OCI-LY3 (cell line): Measurements from ENCODE around the gene TSPY9.
"Not testable (repeated sequence)": the region's sequence is repeated elsewhere in the genome, so short reads cannot be mapped to it uniquely, and the experiment has no call there.

Experiments
- H2AFZ ChIP-seq: fragments of 200-600, 300-600 bp; shearing (Covaris generic); 2 replicates; pipeline ENCODE4 v1.6.0; 2014; ENCODE audit warnings: antibody characterized with exemption, low read depth, low read length
- H3K27ac ChIP-seq: fragments of 200-600, 300-600 bp; sonication (generic); 2 replicates; pipeline ENCODE4 v1.5.1; 2014; ENCODE audit warnings: mild to moderate bottlenecking, low read length, moderate library complexity, mixed read lengths
- H3K27me3 ChIP-seq: fragments of 200-600, 300-600 bp; sonication (generic); 2 replicates; pipeline ENCODE4 v1.6.1; 2014; ENCODE audit warnings: low read depth, low read length, mixed read lengths
- H3K36me3 ChIP-seq: fragments of 200-600, 300-600 bp; sonication (generic); replicated peaks from 2 replicates; pipeline ENCODE3; 2014; ENCODE audit warnings: low read depth, low read length, mixed read lengths
- H3K4me1 ChIP-seq: fragments of 300-600, 200-600 bp; sonication (generic); 2 replicates; pipeline ENCODE4 v1.6.1; 2014; ENCODE audit warnings: low read length, mixed read lengths
- H3K4me2 ChIP-seq: fragments of 200-600, 300-600 bp; sonication (generic); 2 replicates; pipeline ENCODE4 v1.6.1; 2014; ENCODE audit warnings: low read length, mixed read lengths
- H3K4me3 ChIP-seq: fragments of 300-600, 200-600 bp; sonication (generic); 2 replicates; pipeline ENCODE4 v1.5.1; 2014; ENCODE audit warnings: antibody characterized with exemption, mild to moderate bottlenecking, low read length, moderate library complexity
- H3K79me2 ChIP-seq: fragments of 300-600, 200-600 bp; shearing (Covaris generic); 2 replicates; pipeline ENCODE4 v1.6.1; 2014; ENCODE audit warnings: mild to moderate bottlenecking, low read length, mixed read lengths
- H3K9ac ChIP-seq: fragments of 300-600, 200-600 bp; shearing (Covaris generic); 2 replicates; pipeline ENCODE4 v1.6.0; 2014; ENCODE audit warnings: mild to moderate bottlenecking, low read length, moderate library complexity
- H3K9me3 ChIP-seq: fragments of 200-600, 300-600 bp; shearing (Covaris generic); 2 replicates; pipeline ENCODE4 v1.6.1; 2014; ENCODE audit warnings: low read length, mixed read lengths; ENCODE audit not compliant: insufficient read depth
- H4K20me1 ChIP-seq: fragments of 200-600, 300-600 bp; sonication (generic); 2 replicates; pipeline ENCODE4 v1.6.1; 2016; ENCODE audit warnings: low read length, mixed read lengths; ENCODE audit not compliant: insufficient read depth

The TSPY9 gene

DNA sequence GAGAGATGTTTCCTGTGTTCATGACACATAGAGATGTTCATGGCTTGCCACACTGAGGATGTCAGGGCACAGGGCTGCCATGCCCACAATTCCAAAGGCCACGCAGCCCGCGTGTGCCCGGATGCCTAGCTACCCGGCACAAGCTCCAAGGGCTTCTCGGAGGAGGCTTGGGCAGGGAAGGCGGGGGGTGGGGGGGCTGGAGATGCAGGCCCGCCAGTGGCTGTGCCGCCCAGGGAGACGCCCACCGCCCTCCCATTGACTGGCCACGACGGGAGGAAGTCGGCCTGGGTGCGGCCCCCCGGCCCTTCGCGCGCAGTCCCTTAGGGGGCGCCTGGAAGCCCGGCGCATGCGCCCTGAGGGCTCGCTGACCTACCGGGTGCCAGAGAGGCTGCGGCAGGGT is at the start of gene TSPY9:
Gene TSPY9 (plus strand): TSS at position 301 of the 400 bp plus-strand sequence. CDS start 46 bp downstream, at position 347.
- H3K9me3 ChIP-seq, H3K4me1 ChIP-seq, H3K27ac ChIP-seq, H3K9ac ChIP-seq, H2AFZ ChIP-seq, H3K36me3 ChIP-seq, H3K4me3 ChIP-seq, H4K20me1 ChIP-seq, H3K4me2 ChIP-seq, H3K27me3 ChIP-seq, H3K79me2 ChIP-seq: not testable (repeated sequence)

DNA sequence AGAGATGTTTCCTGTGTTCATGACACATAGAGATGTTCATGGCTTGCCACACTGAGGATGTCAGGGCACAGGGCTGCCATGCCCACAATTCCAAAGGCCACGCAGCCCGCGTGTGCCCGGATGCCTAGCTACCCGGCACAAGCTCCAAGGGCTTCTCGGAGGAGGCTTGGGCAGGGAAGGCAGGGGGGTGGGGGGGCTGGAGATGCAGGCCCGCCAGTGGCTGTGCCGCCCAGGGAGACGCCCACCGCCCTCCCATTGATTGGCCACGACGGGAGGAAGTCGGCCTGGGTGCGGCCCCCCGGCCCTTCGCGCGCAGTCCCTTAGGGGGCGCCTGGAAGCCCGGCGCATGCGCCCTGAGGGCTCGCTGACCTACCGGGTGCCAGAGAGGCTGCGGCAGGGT is 20.4 kb upstream of the TSPY9 start, which contains the start of gene TSPY1:
Gene TSPY1 (plus strand): TSS at position 301 of the 400 bp plus-strand sequence. CDS start 46 bp downstream, at position 347.
- H3K4me1 ChIP-seq, H3K79me2 ChIP-seq, H3K27ac ChIP-seq, H2AFZ ChIP-seq, H3K4me2 ChIP-seq, H3K27me3 ChIP-seq, H3K36me3 ChIP-seq, H4K20me1 ChIP-seq, H3K9me3 ChIP-seq, H3K4me3 ChIP-seq, H3K9ac ChIP-seq: not testable (repeated sequence)

DNA sequence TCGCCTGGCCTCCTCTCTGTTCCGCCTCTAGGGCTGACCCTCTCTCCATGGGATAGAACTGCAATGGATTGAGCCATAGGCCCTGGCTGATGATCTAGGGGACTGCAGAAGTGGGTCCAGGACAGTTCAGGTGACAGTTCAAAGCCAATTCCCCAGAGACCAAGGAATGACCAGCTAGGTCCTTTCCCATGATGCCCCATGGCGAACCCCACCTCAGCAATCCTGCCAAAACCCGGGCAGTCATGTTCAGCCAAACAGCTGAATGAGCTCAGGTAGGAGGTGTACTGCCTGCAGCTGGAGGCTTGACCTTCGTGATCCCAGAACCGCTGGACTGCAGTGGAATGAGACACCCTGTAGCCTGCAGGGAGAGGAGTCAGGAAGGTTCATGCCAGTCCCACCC is 17.3 kb downstream of the TSPY9 start:
- H3K4me1 ChIP-seq, H3K79me2 ChIP-seq, H3K9ac ChIP-seq, H3K4me2 ChIP-seq, H3K4me3 ChIP-seq, H3K27me3 ChIP-seq, H4K20me1 ChIP-seq, H3K27ac ChIP-seq, H3K9me3 ChIP-seq, H2AFZ ChIP-seq, H3K36me3 ChIP-seq: not testable (repeated sequence)

DNA sequence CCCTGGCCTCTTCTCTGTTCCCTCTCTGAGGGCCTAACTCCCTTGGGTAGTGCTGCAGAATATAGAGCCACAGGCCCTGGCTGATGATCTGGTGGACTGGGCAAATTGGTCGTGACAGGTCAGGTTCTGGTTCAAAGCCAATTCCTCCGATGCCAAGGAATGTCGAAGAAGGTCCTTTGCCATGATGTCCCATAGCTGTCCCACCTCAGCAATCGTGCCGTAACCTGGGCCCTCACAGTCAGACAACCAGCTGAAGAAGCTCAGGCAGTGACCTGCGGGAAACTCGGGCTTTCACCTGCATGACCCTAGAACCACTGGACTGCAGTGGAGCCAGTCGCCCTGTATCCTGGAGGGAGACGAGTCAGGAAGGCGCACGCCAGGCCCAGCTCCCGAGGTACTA is 29.2 kb downstream of the TSPY9 start:
- H3K79me2 ChIP-seq, H3K4me2 ChIP-seq, H2AFZ ChIP-seq, H3K9me3 ChIP-seq, H3K36me3 ChIP-seq, H3K27me3 ChIP-seq, H3K9ac ChIP-seq, H3K27ac ChIP-seq, H3K4me3 ChIP-seq, H3K4me1 ChIP-seq, H4K20me1 ChIP-seq: not testable (repeated sequence)

- not testable (repeated sequence) for H3K4me1 ChIP-seq, H3K27ac ChIP-seq, H4K20me1 ChIP-seq, H3K4me3 ChIP-seq, H3K79me2 ChIP-seq, H3K36me3 ChIP-seq, H3K27me3 ChIP-seq, H3K9me3 ChIP-seq, H3K4me2 ChIP-seq, H3K9ac ChIP-seq, H2AFZ ChIP-seq
Measured at GRCh38 chrY:9527580-9527979, 40.5 kb downstream of the TSPY9 start, which contains the start of gene TSPY10. TSPY10 (plus strand) TSS chrY:9527880; CDS start chrY:9527926, 46 bp downstream.
